Measurements from ENCODE around the gene MPP4.

MPP4 gene

DNA sequence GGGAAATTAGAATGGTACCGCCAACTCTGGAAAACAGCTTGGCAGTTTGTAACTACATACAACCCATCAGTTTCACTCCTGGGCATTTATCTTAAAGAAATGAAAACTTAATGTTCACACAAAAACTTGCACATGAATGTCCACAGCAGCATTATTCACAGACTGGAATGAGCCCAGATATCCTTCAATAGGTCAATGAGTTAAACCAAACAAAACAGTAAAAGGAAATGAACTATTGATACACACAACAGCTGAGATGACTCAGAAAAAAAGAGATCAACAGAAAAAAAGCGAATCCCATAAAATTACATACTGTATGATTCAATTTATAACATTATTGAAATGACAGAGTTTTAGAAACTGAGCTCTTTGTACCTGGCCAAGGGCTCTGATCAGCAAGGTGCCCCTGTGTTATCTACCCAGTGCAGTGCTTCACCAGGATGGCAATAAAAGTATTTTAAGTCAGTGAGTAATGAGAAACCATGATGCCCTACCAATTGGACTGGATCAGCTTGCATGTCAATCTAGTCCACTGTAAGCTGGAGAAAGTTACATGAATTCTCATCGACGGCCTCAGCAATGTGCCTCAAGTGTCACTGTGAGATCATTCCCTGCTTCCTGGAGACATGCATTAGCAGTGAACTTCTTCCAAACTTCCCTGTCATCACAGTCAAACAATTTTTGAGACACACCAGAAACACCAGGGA, 77.0 kb downstream of the MPP4 start:
- DNase-seq, result no peak

DNA sequence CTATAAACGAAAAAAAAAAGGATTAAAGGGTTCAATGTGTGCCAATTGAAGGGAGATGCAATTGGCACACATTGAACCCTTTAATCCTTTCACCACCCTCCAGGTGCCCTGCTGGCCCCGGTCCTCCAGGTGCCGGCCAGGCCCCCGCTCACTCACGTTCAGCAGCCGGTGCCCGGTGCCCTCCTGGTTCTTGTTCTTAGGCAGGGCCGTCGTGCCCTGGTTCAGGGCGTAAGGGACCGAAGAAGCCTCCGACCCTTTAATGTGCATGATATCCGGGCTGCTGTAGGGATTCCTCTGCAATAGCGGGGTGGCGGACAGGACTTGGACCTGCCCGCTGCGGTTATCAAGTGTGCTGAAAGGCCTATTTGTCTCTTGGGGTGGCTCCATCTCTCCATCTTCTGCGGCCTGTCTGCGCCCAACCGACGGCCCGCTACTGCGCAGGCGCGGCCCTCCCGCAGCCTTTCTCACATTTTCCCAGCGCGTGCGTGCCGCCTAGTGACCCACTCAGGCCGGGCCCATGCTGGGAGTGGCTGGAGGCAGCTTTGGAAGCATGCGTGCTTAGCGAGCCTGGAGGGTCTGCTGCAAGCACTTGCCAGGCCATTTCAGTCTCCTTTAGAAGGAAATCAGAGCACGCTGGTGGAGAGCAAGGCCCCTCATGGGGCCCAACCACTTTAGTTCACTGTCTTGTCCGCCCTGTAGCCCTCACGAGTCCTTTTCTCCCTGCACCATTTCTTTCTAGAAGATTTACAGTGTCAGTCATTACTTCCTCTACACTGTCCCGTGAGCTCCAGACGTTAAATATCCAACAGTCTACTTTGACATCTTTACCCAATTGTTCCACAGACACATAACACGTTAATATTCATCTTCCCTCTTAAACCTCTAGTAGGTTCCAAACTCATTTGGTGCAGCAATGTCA, 79.4 kb downstream of the MPP4 start:
- DNase-seq, result peak; percentile 37 to 61 (median 48)

DNA sequence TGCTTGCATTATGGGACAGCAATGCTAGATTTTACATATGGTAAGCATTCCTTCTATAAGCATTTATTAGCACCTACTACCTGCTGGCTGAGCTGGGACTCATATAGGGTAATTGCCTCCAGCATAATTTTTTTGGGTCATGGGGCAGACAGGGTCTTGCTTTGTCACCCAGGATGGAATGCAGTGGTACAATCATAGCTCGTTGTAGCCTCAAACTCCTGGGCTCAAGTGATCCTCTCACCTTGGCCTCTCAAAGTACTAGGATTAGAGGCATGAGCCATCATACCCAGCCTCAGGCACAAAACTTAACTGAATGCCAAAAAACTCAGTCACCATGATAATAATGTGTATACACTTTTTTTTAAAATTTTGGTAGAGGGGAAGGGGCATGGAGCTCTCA, 90.4 kb downstream of the MPP4 start:
- no peak for DNase-seq

DNA sequence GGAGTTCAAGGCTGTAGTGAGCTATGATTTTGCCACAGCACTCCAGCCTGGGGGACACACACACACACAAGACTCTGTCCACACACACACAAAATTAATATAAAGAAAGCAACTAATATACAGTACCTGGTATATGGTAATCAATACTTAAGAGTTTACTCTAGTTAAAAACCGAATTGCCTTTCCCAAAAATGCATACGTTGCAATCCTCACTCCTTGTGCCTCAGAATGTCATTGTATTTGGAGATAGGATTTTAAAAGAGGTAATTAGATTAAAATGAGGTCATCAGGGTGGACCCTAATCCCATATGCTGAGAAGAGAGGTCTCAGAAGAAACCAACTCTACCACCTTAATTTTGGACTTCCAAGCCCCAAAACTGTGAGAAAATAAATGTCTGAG, 90.9 kb downstream of the MPP4 start:
- no peak for DNase-seq

DNA sequence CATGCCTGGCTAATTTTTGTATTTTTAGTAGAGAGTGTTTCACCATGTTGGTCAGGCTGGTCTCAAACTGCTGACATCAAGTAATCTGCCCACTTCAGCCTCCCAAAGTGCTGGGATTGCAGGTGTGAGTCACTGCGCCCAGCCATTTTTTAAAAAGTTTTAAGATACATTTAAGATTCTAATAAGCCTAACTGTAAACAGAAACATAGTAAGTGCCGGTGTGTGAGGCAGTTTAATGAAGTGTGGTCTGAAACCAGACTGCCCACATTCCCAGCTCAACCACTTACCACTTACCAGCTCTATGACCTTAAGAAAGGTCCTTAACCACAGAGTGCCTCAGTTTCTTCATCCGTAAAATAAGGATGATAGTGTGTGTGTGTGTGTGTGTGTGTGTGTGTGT, 97.5 kb downstream of the MPP4 start:
- DNase-seq, result no peak

DNA sequence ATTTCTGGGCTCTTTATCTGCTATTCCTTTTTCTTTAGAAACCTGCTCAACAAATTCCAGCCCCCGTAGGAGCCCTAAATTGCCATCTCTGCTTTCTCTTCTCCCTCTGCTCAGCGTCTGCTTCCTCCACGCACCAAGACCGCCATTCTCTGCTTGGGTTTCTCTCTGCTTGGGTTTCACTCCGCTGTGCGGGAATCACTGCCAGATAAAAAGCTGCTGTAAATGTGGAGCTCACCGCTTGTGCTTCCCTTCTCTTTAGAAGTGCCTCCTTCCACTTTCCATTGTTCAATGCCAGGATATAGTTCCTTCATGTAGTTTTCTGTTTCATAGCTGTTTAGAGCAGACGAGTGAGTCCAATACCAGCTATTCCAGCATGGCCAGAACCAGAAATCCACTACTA, 101.0 kb downstream of the MPP4 start:
- no peak for DNase-seq

Data from suppressor macrophage (primary cell).